Epithelial cell of esophagus (primary cell): ENCODE results near the gene LUM.

ENCODE experiments used
- DNase-seq: peaks from one replicate; pipeline ENCODE4 v3.0.0; 2010; ENCODE audit warnings: low read depth
- H3K4me3 ChIP-seq: 2 replicates; pipeline ENCODE4 v1.5.1; 2011; ENCODE audit warnings: mild to moderate bottlenecking, low read length, control low read depth
- TF ChIP-seq, protein P1 (sequence below): IDR thresholded peaks from 2 replicates; pipeline ENCODE4 v1.5.1; 2011; ENCODE audit warnings: low read depth, mild to moderate bottlenecking, low read length, control low read depth, inconsistent platforms; ENCODE audit not compliant: insufficient read depth; ENCODE audit errors: missing control alignments

Gene LUM

GRCh38 chr12:91110311-91110924 is 876 bp downstream of the LUM start:
- H3K4me3 ChIP-seq: no peak overlapping the region
- DNase-seq: no peak
- TF ChIP-seq, protein P1, sequence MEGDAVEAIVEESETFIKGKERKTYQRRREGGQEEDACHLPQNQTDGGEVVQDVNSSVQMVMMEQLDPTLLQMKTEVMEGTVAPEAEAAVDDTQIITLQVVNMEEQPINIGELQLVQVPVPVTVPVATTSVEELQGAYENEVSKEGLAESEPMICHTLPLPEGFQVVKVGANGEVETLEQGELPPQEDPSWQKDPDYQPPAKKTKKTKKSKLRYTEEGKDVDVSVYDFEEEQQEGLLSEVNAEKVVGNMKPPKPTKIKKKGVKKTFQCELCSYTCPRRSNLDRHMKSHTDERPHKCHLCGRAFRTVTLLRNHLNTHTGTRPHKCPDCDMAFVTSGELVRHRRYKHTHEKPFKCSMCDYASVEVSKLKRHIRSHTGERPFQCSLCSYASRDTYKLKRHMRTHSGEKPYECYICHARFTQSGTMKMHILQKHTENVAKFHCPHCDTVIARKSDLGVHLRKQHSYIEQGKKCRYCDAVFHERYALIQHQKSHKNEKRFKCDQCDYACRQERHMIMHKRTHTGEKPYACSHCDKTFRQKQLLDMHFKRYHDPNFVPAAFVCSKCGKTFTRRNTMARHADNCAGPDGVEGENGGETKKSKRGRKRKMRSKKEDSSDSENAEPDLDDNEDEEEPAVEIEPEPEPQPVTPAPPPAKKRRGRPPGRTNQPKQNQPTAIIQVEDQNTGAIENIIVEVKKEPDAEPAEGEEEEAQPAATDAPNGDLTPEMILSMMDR: no peak

DNA sequence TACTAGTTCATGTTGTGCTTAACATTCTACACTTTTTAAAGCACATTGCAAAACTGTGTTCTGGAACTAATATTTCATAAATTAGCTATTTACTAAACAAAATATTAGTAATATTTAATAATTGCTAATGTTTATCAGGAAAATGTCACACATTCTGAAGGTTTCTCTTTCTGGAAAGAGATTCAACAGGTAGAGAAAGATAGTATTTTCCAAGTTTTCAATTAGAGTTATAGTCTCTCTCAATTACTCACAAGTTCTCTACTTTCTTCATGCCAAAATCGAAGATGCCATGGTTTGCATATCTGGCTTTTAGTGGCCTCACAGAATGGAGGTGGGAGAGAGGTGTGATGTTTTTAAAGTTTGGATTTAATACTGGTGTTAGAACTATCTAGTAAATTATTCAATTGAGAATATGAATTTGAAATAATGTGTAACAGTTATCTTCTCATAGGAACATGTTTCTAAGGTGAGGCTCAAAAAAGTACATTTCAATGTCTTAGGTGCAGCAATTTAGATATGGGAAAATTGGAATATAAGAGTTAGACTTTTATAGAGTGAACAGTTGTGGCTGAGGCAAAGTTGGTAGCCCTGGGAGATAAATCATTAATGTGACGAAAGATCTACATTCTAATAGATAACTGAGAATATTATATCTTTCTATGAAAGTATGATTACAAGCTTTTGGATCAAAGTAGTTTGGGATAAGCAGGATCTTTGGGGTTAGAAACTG is 1.5 kb downstream of the LUM start:
- no peak for DNase-seq
- TF ChIP-seq, protein P1: no peak
- no peak overlapping the region for H3K4me3 ChIP-seq

- TF ChIP-seq, protein P1: peak; percentile 77
- no peak overlapping the region for H3K4me3 ChIP-seq
Measured at GRCh38 chr12:91109148-91109564, 2.1 kb downstream of the LUM start.

DNA sequence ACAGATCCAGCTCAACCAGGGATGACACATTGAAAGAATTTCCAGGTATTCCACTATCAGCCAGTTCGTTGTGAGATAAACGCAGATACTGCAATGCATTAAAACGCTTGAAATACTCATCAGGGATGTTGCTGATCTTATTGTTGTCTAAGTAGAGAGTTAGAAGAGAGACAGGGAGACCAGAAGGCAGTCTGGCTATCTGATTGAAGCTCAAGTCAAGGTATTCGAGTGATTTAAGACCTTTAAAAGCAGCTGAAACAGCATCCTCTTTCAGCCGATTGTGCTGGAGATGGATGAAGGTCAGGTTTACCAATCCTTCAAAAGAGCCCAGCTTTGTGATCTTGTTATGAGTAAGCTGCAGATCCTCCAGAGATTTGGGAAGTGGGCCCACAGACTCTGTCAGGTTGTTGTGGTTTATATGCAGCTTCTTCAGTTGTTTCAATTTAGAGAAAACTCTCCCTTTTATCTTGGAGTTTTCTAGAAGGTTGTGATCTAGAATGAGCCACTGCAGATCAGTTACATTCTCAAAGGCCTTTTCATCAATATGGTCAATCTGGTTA is 3.0 kb downstream of the LUM start:
- no peak overlapping the region for H3K4me3 ChIP-seq
- TF ChIP-seq, protein P1: no peak
- no peak for DNase-seq

More at GRCh38 chr12:91109148-91109564, 2.1 kb downstream of the LUM start:
- DNase-seq: peak; percentile 69

DNA sequence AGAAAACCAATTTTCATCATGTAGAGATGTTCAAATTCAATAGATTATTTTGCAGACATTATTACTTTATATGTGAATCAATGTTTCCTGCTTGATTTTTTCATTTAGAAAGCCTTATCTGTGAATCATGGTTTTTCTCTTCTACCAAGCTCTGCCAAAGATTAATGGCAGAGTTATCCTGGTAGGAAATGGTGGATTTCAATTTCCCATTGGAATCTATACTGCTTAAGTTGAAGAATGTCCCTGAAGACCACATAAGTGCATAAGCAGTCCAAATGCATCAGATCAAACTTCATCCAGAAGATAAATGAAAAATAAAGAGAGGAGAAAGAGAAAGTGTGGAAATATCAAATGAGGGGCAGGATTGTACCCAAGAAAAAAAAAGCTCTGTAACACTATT is 5.0 kb downstream of the LUM start:
- TF ChIP-seq, protein P1: no peak
- H3K4me3 ChIP-seq: no peak overlapping the region
- no peak for DNase-seq

DNA sequence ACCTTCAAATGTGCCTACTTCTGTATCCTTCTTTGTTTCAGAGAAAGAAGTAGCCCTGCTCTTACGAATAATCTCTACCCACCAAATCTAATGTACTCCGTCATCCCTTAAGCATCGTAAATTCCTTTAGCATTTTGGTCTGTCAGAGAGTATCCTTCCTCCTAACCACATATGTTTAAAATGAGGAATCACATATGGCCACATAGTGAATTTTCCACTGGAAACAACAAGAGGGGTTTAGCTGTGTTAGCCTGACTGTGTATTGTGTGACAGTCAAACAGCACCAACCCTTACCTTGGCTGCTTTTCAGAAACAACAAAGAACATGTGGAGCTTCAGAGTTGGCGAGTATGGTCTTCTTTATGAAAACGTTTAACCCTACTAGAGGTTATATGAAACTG is 5.5 kb downstream of the LUM start:
- no peak overlapping the region for H3K4me3 ChIP-seq
- DNase-seq: no peak
- TF ChIP-seq, protein P1: no peak
